HG02981 (cell line): Measurements from ENCODE around the gene CHAF1A.

Experiments used
- ATAC-seq: cut with Tn5 transposase; IDR thresholded peaks from one replicate; pipeline ENCODE4 v1.9.1; 2021; ENCODE audit warnings: mild to moderate bottlenecking, moderate library complexity; ENCODE audit not compliant: unreplicated experiment

Gene CHAF1A

DNA sequence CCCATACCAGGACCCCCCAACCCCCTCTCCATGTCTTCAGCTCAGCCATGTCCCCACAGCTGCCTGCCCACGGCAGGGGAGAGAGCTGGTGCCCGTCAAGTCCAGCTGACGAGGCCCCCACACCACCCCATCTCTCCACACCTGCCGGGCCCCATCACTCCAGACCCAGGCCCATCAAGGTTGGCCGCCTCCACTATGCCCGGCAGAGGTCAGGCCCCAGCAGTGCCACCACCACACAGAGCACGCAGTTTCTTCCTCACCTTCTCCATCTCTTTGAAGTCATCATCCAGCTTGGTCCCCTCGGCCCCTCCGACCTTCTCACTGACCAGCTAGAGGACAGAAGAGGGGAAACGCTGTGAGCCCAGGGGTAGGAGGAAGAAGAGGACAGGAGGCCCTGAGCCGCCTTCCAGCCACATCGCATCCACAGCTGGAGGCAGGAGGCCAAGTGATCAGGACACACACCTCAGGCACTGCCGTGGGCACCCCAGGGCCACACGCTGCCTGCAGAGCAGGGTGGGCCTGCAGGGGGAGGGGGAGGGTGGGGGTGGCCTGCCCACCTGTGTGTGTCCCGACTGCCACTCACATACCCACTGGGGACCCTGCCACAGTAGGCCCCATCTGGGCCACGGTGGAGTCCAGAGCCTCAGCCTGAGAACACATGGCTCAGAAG lies 35.6 kb upstream of the CHAF1A start:
- no peak for ATAC-seq

DNA sequence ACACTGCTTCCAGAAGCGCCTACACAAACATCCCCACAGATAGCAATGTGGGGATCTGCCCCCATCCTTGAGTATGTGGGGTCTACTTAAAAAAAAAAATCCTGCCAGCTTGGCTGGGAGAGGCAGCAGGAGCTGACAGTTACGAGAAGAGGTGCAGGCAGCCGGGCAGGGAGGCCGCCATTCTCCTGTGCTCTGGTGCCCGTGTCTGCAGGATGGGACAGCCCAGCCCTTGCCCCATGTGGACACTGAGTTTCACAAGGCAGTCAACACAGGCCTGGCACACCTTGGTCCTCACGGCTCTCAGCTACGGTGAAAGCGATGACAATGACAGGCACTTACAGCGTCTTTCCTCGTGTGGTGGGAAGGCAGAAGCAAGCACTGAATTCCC lies 35.1 kb upstream of the CHAF1A start:
- ATAC-seq: no peak

DNA sequence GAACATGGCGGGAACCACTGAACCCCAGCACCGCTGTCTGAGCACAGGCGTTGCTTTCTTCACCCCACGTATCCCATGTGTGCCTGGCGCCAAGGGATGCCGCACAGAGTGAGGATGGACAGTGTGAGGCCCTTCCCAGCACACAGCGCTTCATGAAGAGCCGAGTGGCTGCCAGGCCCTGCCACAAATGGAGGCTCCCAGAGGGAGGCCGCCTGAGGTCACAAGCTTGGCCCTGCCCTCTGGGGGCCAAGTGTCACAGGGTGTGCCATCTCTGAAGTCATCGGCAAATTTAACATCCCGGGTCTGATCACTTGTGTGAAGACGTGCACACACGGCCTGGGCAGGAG lies 34.7 kb upstream of the CHAF1A start:
- no peak for ATAC-seq

DNA sequence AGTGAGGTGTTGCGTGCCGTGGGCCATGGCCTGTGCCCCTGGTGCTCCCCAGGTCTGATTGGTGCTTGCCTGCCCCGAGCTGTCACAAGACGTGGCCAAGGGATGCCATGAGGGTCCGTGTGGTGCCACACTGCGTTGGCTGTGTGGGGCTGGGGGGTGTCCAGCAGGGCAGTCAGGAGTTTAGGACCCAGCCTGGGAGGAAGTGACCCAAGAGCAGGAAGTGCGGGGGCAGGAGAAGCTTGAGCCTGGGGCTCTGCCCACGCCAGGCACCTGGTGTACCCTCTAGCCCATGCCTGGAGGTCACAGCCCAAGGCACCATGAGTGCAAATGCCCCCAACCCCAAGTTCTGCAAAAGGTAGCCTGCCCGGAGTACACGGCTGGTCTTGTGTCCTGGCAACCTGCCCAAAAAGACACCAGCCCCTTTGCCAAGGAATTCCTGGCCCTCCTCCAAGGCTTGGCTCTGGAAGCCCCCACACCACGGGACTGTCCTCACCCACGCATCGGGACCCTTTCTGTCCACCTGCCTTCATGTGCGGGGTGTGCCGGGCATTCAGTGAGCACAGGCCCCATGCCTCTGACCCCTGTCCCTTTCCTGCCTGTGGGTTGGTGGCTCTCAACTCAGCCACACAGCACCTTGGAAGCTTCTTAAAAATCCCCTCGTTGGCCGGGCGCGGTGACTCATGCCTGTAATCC lies 34.2 kb upstream of the CHAF1A start:
- no peak for ATAC-seq

DNA sequence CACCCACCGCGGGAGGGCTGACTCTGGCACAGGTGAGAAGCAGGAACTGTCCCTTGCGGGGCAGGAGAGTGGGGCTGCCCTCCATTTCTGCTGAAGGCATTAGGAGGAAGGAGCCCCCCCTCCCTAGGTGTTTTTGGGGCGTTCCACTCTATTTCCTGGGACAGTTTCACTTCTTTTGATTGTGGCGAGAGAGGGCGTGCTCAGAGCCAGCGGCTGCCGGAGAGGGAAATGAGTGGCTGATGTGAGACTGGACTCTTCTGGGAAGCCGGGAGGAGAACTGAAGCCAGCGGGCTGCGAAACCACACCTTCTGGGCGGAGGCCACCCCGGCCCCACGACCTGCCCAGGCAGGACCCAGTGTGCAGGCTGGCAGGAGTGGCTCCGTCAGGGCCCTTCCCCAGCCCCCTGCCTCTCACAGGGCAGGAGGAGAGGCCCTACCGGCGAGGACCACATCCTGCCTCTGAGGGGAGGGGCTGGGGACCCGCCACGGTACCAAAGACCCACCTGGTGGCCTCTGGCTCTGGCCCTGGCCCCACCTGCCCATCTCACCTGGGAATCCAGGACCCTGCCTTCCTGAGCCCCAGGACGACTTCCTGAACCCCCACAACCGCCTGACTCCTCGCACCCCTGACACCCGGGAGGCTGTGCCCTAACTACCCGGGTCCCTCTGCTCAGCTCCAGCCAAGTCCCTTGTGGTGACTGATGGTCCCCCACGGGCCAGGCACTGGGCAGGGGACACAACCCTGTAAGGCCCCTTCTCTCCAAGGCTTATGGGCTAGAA lies 33.1 kb upstream of the CHAF1A start:
- ATAC-seq: peak; percentile 45

DNA sequence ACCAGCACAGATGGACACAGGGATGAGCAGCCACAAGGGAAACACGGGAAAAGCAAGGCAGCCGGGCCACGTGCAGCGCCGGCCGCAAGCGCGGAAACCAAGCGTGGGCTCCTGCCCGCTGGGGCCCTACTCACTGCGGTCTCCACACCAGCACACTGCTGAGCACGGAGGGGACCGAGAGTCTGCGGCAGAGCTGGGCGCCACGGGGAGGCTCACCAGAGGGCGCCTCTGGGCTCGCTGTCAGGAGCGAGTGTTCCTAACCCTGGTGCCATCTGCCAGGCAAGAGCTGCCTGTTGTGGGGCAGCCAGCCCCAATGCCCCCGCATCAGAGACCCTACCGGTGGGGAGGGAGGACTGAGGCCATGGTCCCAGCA lies 32.6 kb upstream of the CHAF1A start:
- peak; percentile 45 for ATAC-seq

DNA sequence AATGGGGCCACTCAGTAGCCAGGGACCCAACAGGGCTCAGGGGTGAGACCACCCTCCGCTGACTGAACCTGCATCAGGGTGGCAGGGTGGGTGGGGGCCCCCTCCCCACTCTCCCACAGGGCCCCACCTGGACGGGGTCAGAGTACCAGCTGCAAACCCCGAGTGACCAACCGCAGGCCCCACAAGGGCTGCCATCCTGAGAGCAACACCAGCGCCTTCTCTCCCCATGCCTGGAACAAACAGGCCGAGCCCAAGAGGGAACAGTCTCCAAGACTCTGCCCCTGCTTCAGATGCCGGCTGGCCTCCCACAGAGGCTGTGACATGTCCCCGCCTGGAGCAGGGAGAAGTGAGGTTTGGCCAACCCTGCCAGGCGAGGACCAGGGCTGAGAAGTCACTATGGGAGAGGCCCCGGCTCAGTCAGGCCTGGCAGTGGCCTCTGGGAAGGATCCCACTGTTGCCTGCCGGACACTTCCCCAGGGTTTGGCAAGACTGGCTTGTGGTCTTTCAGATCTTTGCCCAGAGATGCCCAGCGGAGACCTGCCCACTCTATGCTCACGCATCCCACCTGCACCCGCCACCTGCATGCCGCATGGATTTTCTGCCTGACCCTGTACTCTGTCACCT lies 31.9 kb upstream of the CHAF1A start:
- ATAC-seq: no peak

DNA sequence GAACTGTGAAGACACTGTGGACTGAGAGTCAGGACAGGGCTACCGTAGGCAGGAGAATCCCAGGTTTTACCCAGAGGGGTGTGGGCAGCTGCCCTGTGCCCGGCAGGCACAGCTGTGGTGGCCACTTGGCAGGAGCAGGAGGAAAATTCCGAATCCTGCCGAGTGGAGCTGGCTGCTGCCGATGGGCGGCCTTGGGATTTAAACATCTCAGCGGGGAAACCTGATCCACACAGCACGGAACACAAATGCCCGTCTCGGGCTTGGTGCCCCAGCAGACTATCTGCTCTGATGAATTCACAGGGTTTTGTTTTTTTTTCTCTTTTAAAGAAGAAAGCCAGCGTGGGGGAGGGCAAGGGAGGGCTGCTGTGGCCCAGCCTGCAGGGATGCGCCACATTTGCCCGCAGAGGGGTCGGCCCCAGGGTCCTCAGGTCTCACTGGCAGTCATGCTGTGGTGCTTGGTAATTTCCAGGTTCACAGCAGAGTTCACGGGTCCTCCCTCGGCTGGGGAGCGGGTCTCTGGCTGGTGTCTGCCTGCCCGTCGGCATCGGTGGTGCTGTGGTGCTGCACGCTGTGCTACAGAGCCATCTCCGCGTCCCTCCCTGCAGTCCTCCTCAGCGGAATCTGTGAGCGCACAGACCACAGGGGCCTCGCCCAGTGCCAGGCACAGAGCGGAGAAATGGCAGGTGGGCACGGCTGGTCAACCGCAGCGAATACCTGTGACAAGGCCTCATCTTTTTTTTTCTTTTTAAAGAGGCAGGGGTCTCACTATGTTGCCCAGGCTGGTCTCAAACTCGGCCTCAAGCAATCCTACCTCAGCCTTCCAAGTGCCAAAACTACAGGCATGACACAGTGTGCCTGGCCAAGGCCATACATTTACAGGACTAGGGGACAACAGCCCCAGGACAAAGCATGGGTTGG lies 30.9 kb upstream of the CHAF1A start:
- no peak for ATAC-seq

DNA sequence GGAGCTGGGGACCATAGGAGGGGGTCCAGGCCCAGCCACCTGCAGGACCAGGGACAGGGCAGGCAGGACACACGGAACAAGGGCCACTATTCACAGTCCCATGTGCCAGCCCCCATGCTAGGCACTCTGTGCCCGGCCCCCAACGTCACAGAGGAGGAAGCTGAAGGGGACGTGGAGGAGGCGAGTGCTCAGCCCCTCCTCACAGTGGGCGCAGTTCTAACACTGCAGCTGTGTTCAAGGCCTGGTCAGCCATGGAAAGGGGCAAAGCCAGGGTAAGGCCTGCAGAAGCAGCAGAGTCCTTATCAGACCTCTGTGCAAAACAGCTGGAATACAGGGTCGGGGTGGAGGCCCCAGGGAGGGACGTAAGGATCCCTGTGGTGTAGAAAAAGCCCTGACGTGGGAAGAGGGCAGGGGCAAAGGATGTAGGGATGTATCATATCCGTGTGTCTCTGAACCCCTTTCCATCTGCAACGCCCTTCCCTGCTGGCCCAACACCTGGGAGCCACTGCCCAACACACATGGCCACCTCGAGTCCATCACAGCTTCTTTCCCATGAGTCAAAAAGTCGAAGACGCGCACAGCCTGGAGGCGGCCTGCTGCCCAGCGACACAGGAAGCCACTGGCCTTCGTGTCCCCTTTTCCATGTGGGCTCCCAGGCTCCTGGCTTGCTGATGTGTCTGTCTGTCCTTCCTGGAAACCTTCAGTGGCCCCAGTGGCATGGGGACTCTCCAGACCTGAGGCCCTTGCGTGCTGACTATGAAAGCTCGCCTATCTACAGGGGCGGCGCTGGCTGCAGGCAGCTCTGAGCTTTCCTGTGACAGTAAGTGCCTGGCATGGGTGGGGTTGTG lies 30.1 kb upstream of the CHAF1A start:
- no peak for ATAC-seq

DNA sequence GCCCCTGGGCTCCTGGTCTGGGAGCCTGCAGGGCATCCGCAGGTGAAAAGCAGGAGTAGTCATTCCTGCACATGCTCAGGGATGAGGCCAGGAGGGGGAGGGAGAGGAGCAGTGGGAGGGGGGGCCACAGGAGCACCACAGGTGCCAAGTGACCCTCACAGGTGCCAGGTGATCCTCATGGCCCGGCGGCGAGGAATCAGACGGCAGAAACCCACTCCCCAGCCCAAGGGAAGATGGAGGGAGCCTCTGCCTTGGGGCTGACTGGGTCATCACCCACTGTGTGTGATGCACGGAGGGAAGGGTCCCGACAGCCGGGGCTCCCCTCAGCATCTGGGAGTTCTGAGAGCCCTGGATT lies 29.4 kb upstream of the CHAF1A start:
- ATAC-seq: no peak

DNA sequence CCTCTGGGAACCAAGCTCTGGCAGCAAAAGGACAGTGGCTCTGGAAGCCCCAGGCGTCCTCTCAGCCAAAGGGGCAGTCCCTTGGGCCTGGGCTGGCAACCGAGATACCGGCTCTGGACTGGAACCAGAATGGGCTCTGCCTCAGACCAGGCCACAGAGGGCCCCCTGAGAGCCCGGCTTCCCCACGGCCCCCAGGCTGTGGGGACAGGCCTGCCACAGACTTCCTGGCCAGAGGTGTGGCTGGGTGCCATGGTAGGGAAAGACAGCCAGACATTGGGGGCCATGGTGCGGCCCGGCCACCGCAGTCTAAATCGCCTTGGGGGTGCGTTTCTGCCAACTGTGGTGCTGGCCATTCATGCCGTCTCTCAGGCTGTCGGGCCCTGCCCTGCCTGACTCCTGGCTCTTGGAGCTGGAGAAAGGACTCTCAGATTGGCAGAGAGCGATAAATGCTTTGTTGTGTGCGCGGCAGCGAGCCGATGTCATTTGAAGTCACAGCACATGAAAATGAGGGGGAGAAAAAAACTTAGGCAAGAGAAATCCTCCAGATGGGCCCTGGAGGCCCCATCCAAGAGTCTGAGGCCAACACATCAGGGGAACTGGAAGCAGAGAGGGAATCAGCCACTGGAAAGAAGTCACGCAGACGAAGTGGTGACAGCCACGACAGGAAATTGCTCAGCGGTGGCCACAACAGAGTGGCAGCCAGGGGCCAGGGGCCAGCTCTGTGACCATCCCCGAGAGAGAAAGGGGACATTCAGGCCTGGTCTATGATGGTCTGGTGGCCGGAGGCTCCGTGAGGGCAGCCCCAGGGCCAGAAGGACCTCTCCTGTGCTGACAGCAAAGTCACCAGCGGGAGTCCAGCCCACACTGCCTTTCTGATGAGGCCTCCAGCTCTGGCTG lies 28.6 kb upstream of the CHAF1A start:
- no peak for ATAC-seq

DNA sequence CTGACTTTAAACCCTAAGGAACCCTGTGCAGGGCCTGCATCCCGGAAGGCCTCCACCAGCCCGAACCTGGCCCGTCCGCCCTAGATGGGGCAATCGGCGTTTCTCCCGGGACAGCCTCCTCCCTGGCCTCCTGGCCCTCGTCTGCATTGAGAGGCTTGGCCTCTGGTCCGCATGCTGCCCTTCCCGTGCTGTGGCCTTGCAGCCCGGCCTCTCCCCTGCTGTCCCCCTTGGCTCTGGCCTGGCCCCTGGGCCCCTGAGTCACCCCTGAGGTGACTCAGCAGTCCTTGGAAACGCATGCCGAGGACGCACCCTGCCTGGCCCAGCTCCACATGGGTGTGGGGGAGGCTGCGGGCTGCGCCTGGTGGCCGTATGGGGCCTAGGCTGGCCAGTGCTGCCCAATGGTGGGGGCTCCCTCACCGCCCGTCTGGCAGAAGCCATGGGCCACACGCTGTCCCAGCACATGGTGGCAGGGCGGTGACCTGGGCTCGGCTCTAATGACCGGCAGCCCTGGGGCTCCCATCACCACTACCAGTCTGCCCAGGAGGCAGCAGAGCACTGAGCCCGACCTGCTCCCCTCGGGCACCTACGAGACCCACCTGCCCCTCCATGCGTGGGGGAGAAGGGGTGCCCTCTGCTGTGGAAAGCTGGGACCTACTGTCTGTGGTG lies 27.8 kb upstream of the CHAF1A start:
- no peak for ATAC-seq

DNA sequence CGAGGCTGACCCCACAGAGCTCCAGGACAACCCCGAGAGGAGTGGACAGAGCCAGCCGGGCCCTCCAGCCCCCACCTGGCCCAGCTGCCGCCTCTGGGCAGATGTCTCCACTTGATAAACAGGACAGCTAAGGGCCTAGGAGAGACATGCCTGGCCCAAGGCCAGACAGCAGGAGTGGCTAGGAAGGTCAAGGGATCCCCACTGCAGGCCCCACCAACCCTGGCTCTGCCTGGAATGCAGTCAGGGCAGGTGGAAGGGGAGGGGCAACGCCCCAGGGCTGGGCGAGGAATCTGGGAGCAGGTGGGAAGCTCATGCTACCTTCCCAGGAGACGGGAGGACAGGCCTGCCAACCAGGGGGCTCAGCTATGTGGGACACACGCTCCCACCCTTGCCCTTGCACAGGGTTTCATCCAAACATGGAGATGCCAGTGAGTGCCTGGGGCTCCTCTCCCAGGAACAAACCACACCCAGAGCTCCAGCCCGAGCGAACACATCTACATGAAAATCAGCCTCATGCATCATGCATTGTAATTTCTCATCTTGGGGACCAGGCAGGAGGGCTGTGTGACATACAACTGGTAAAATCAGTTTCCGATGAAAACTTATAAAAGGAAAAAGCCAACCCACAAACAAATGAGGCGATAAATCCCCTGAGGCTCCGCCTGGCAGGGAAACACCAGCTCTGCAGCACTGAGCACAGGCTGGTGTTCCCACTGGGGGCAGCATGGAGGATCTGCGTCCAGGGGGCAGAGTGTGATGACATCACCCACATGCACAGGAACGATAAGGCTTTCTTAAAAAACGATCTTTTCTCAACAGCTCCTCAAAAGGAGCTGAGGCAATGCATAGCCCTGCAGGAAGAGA lies 27.0 kb upstream of the CHAF1A start:
- no peak for ATAC-seq

DNA sequence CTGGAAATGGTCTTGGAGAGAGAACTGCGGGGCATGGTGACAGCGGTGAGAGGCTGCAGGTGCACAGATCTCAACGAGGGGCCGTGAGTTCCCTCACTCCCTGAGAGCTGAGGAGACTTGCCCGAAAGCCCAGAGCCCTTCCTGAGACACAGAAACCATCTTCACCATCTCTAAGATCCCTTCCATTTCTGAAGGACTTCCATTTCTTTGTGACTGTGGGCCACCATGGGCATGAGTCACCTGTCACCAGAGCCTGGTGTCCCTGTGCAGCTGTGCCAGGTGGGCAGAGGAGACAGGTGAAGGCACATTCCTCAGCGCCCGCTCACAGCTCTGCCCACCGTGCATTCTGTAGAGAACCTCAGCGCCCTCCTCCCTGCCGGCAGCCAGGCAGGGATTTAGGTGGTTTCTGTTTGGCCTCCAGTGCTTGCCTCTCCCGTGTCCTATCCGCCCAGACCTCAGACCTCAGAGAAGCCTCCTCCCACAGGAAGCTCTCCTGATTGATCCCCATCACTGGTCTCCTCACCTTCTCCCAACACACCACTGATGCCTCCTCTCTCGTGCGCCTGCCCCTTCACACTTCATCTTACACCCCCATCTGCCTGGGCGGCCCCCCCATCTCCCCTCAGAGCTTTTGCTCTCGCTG lies 26.3 kb upstream of the CHAF1A start:
- no peak for ATAC-seq

DNA sequence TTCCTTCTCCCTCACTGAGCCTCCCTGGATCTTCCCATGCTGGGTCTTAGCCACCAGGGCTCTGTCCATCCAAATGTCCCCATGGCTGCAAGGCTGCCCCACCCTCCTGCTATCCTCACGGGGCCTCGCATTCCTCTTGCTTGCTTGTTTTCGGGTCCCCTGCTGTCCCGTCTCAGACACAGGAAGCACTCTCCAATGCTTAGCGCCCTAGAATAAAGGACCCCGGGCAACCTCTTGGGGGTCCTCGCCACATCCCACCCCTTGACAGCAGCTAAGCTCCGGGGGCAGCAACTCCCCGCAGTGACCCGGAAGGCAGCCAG lies 25.8 kb upstream of the CHAF1A start:
- ATAC-seq: no peak

DNA sequence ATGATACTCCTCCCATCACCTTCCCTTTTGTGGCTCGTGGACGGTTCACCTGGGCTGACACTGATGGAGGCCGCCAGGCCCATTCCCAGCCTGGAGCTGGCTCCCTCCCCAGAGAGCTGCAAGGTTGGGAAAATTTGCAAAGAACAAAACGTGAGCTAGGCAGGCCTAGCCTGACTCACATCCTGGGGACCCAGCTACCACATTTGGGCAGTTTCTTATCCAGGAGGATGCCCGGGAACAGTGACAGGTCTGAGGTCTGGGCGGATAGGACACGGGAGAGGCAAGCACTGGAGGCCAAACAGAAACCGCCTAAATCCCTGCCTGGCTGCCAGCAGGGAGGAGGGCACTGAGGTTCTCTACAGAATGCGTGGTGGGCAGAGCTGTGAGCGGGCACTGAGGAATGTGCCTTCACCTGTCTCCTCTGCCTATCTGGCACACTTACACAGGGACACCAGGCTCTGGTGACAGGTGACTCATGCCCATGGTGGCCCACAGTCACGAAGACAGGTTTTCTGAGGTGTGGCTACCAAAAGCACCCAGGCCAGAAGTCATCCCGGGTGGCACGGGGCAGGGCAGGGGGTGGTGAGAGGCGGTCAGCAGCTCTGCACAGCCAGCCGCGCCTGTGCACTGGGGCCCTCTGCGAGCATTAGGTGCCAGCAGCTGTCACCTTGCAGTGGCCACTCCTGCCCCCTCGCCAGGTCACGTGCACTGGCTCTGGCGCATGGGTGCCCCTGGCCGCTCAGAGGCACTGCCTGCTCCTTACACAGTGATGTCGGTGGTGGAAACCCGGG lies 25.3 kb upstream of the CHAF1A start:
- no peak for ATAC-seq
